NT2/D1 (cell line): Measurements from ENCODE around the gene VSNL1.

Experiments
- SUZ12 ChIP-seq: IDR thresholded peaks from 2 replicates; pipeline ENCODE4 v1.6.1; 2011; ENCODE audit not compliant: insufficient read length, insufficient read depth; ENCODE audit errors: extremely low read depth
- YY1 ChIP-seq: IDR thresholded peaks from 2 replicates; pipeline ENCODE4 v1.6.1; 2011; ENCODE audit not compliant: insufficient read length, insufficient read depth
- ZNF274 ChIP-seq: IDR thresholded peaks from 2 replicates; pipeline ENCODE4 v1.6.1; 2011; ENCODE audit warnings: mild to moderate bottlenecking, low read depth, low read length

DNA sequence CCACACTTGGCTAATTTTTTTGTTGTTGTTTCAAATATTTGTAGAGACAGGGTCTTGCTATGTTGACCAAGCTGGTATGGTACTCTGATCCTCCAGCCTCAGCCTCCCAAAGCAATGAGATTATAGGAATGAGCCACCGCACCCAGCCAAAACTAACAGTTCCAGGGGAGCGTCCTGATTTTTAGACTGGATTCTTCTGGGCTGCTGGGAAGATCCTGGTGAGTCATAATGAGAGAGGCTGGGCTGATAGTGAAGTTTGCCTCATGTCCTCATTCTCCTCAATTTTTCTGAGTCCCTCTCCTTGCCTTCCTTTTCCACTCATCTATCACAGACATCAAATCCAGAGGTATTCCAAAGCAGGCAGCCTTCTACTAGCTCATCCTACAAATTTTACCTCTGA, 81.3 kb downstream of the VSNL1 start:
- TF ChIP-seq ZNF274 (no peak), SUZ12 (no peak), YY1 (no peak)
